ENCODE data around the gene SYTL2. TPM values are rescaled to one million over a fixed set of nuclear protein-coding genes. Genes with fewer than 3 reads are reported as not detected.

SYTL2 gene
- total RNA-seq, 4 donors from 2014 or later, result 14.3 to 27.7 (median 20.9) TPM

DNA sequence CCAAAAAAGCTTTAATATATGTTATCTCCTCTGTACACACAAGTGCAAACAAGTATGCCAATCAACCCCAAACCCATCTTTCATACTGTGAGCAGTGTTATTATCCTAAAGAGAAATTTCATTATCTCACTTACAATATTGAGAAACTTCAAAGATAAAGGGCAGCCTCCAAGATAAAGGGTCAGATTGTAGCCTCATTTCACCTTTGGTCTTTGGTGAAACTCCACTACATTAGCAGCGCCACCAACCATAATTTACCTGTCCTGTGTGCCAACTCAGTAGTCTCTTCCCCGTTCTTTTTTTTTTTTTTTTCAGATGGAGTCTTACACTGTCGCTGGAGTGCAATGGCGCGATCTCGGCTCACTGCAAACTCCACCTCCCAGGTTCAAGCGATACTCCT, 9.4 kb downstream of the SYTL2 start:
- TF ChIP-seq, protein P1, sequence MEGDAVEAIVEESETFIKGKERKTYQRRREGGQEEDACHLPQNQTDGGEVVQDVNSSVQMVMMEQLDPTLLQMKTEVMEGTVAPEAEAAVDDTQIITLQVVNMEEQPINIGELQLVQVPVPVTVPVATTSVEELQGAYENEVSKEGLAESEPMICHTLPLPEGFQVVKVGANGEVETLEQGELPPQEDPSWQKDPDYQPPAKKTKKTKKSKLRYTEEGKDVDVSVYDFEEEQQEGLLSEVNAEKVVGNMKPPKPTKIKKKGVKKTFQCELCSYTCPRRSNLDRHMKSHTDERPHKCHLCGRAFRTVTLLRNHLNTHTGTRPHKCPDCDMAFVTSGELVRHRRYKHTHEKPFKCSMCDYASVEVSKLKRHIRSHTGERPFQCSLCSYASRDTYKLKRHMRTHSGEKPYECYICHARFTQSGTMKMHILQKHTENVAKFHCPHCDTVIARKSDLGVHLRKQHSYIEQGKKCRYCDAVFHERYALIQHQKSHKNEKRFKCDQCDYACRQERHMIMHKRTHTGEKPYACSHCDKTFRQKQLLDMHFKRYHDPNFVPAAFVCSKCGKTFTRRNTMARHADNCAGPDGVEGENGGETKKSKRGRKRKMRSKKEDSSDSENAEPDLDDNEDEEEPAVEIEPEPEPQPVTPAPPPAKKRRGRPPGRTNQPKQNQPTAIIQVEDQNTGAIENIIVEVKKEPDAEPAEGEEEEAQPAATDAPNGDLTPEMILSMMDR (IDR thresholded peaks at IDR 0.05; ENCODE audit: low read depth), result no peak

DNA sequence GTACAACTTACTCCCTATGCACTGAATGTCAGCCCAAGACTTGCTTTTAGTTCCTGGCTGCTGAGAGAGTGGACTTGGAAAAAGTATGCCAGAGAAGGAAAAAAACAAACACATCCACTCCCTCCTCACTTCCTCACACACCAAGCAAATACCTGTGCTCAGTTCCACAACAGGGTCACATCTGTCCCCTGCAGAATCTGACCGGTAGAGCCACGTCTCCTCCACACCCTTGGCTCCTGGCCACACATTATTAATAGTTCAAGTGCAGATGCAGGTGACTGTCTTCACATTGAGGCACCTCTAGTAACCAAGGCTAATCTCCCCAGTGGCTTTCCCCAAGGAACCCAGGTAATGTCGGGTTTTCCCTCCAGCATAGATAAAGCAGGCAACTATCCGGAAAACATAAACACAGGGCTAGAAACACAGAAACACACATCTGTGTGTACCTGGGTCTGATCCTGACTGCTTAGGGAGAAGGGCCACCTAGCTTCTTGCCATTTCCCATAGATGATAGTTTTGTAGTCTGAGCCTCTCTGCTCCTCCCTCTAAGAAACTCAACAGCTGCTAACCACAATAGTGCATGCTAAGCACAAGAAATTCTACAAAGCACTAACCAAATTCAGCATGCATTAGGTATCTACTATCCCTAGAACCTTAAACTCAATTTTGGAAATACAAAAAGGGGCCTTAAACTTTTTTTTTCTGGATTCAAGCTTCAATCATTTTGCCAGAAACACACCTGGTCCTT, 10.2 kb downstream of the SYTL2 start:
- TF ChIP-seq, protein P1 (IDR thresholded peaks at IDR 0.05; ENCODE audit: low read depth), result no peak

DNA sequence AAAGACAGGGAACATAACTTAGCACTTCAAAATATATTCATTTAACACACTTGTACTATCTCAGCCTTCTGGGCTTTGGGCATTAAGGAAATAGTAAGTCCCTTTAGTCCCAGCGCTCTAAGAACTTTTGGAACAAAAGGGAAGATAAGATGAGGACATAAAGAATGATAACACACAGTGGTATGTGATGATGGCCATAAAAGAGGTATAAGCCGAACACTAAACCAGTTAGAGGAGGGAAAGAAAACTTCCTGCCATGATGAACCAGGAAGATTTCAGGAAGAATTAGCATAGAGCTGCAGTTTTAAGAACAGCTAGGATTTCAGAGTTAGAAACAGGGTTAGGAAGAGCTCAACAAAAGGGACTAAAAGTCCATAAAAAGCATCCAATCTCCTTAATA, 11.8 kb downstream of the SYTL2 start:
- TF ChIP-seq, protein P1 (IDR thresholded peaks at IDR 0.05; ENCODE audit: low read depth), result no peak

DNA sequence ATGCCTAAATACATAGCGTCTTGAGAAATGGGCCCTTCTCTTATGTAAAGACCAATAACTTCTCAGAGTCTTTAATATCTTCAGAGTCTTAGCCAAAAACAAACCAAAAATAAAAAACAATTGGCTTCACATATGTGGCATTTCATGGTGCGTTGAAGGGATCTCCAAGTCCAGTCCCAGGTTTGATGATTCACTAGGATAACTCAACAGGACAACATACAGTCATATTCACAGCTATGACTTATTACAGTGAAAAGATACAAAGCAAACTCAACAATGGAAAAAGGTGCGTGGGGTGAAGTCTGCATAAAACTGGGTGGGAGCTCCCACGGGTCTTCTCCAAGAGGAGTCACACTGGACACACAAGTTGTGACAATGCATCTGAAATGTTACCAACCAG, 12.6 kb downstream of the SYTL2 start:
- TF ChIP-seq, protein P1 (IDR thresholded peaks at IDR 0.05; ENCODE audit: low read depth), result no peak

DNA sequence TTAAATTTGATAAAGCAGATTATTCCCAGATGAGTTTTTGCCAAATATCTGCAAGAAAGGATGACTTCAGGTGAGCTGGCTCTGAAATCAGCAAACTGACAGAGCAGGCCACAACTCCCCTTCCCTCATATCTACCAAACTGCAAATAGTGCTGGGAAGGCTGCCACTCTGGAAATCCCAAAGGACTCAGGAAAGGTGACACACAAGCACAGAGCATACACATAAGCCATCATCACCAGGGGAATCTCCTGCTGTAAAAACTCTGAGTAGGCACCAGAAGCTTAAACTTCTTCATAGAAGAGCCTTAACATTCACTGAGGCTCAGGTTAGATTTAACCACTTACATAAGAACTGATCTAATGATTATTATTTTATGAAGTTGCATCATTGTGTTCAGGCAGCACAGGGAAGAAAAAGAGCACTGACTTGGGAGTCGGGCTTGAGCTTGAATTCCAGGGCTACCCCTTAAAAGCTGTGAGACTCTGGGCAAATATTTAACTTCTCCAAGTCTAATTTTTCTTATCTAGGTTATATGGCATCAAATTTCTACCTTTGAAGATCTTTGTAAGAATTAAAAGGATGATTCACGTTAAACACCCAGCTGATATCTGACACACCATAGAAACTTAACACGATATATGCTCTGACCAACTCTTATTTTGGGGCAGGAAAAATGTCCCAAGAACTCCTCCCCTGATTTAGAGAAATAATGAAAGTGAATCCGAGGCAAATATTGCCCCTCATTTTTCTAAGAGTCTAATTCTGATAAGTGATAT, 15.0 kb downstream of the SYTL2 start:
- TF ChIP-seq, protein P1 (IDR thresholded peaks at IDR 0.05; ENCODE audit: low read depth), result no peak

DNA sequence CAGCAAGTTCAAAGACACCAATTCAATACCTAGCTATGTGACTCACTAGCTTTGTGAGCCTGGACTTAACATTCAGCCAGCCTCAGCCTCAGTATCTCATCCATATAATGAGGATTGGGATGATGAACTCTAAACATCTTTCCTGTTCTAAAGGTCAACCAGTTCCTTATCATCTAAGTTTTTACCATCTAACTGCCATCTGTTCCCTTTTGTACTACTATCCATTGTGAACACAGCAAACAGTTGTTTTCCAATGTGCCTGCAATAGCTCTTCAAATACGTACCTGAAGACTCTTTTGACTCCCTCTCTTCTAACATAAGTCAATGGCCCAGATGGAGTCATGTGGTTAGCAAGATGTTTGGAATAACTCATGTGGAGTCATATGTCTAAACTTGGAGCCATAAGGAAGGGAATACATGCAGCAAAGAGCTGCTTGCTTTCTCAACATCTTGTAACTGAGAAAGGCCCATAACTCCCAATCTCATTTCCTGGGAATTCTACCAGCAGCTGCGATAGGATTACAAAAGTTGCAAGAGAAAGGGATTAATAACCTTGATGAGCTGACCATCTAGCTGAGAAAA, 19.4 kb downstream of the SYTL2 start:
- TF ChIP-seq, protein P1 (IDR thresholded peaks at IDR 0.05; ENCODE audit: low read depth), result no peak

Data from subcutaneous adipose tissue (tissue), 4 donors.